Loucy (cell line): ENCODE results near the gene AKAP17A.
A peak's percentile ranks its signal among the peaks of the same experiment; 100 is the strongest.

Source experiments
- H2AFZ ChIP-seq: fragments of 200-600 bp; sonication (generic); 2 replicates; pipeline ENCODE4 v1.6.0; 2016; ENCODE audit warnings: antibody characterized with exemption, mild to moderate bottlenecking, low read length, moderate library complexity
- H3F3A ChIP-seq: fragments of 200-600 bp; 2 replicates; pipeline ENCODE4 v1.6.0; 2016; ENCODE audit warnings: antibody characterized with exemption, low read depth, mild to moderate bottlenecking
- H3K27me3 ChIP-seq: fragments of 200-600 bp; sonication (generic); 2 replicates; pipeline ENCODE4 v1.6.1; 2014; ENCODE audit warnings: low read length, mild to moderate bottlenecking; ENCODE audit not compliant: insufficient read depth, poor library complexity, severe bottlenecking
- H3K36me3 ChIP-seq: fragments of 200-600 bp; sonication (generic); 2 replicates; pipeline ENCODE4 v1.6.1; 2016; ENCODE audit warnings: low read length; ENCODE audit not compliant: insufficient read depth
- H3K4me1 ChIP-seq: fragments of 200-600 bp; sonication (generic); 2 replicates; pipeline ENCODE4 v1.5.1; 2014; ENCODE audit warnings: low read length, mild to moderate bottlenecking; ENCODE audit not compliant: insufficient read depth, poor library complexity, severe bottlenecking
- H3K4me2 ChIP-seq: fragments of 200-600 bp; sonication (generic); 2 replicates; pipeline ENCODE4 v1.6.0; 2014; ENCODE audit warnings: antibody characterized with exemption, low read length, low read depth, mild to moderate bottlenecking; ENCODE audit not compliant: poor library complexity, severe bottlenecking
- H3K4me3 ChIP-seq: fragments of 200-600 bp; sonication (generic); 2 replicates; pipeline ENCODE4 v1.5.1; 2014; ENCODE audit warnings: low read length, mild to moderate bottlenecking, mixed read lengths; ENCODE audit not compliant: poor library complexity, severe bottlenecking
- H3K79me2 ChIP-seq: fragments of 200-600 bp; sonication (generic); 2 replicates; pipeline ENCODE4 v1.6.1; 2014; ENCODE audit warnings: low read length; ENCODE audit not compliant: insufficient read depth
- H3K9ac ChIP-seq: fragments of 200-600 bp; sonication (generic); 2 replicates; pipeline ENCODE4 v1.6.0; 2014; ENCODE audit warnings: mild to moderate bottlenecking, low read depth, low read length, moderate library complexity; ENCODE audit not compliant: poor library complexity, severe bottlenecking
- H3K9me2 ChIP-seq: fragments of 200-600 bp; sonication (generic); replicated peaks from 2 replicates; pipeline ENCODE4 v1.6.1; 2016; ENCODE audit warnings: low read depth, low read length, mixed read lengths
- H3K9me3 ChIP-seq: fragments of 200-600 bp; sonication (generic); 2 replicates; pipeline ENCODE4 v1.6.1; 2014; ENCODE audit warnings: mild to moderate bottlenecking, antibody characterized with exemption, low read length, low read depth; ENCODE audit not compliant: insufficient read depth
- H4K20me1 ChIP-seq: fragments of 200-600 bp; sonication (generic); 2 replicates; pipeline ENCODE4 v1.6.0; 2014; ENCODE audit warnings: antibody characterized with exemption, low read length, mild to moderate bottlenecking; ENCODE audit not compliant: insufficient read depth, poor library complexity, severe bottlenecking
- EZH2phosphoT487 ChIP-seq: fragments of 200-600 bp; IDR thresholded peaks from 2 replicates; pipeline ENCODE4 v1.6.1; 2018; ENCODE audit warnings: antibody characterized with exemption, mild to moderate bottlenecking, moderate library complexity, borderline replicate concordance
- TF ChIP-seq, protein P1 (sequence below): fragments of 200-600 bp; sonication (generic); conservative IDR thresholded peaks from 2 replicates; pipeline ENCODE4 v1.5.1; 2014; ENCODE audit warnings: mild to moderate bottlenecking, antibody characterized with exemption, low read length

Gene AKAP17A, protein sequence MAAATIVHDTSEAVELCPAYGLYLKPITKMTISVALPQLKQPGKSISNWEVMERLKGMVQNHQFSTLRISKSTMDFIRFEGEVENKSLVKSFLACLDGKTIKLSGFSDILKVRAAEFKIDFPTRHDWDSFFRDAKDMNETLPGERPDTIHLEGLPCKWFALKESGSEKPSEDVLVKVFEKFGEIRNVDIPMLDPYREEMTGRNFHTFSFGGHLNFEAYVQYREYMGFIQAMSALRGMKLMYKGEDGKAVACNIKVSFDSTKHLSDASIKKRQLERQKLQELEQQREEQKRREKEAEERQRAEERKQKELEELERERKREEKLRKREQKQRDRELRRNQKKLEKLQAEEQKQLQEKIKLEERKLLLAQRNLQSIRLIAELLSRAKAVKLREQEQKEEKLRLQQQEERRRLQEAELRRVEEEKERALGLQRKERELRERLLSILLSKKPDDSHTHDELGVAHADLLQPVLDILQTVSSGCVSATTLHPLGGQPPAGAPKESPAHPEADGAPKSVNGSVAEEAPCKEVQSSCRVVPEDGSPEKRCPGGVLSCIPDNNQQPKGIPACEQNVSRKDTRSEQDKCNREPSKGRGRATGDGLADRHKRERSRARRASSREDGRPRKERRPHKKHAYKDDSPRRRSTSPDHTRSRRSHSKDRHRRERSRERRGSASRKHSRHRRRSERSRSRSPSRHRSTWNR

GRCh38 chrX:1591102-1591862, at the start of gene AKAP17A:
AKAP17A (plus strand) TSS chrX:1591604; CDS start chrX:1593463, 1,859 bp downstream.
- no peak for TF ChIP-seq EZH2phosphoT487
- TF ChIP-seq, protein P1, sequence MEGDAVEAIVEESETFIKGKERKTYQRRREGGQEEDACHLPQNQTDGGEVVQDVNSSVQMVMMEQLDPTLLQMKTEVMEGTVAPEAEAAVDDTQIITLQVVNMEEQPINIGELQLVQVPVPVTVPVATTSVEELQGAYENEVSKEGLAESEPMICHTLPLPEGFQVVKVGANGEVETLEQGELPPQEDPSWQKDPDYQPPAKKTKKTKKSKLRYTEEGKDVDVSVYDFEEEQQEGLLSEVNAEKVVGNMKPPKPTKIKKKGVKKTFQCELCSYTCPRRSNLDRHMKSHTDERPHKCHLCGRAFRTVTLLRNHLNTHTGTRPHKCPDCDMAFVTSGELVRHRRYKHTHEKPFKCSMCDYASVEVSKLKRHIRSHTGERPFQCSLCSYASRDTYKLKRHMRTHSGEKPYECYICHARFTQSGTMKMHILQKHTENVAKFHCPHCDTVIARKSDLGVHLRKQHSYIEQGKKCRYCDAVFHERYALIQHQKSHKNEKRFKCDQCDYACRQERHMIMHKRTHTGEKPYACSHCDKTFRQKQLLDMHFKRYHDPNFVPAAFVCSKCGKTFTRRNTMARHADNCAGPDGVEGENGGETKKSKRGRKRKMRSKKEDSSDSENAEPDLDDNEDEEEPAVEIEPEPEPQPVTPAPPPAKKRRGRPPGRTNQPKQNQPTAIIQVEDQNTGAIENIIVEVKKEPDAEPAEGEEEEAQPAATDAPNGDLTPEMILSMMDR: no peak
- Histone ChIP-seq H3K9ac (peak within 1 kb of the TSS; percentile 77), H3K27me3 (no peaks in the 10 kb centered on the region), H4K20me1 (peaks cover 25% of the 10 kb centered on the region), H3F3A (no peaks in the 10 kb centered on the region), H2AFZ (no peak within 1 kb of the TSS), H3K36me3 (peaks cover 24% of the 10 kb centered on the region; the same call in 1 of the 2 replicates), H3K79me2 (peaks cover 43% of the 10 kb centered on the region), H3K9me2 (no peaks in the 10 kb centered on the region), H3K4me1 (no peaks in the 10 kb centered on the region), H3K9me3 (no peaks in the 10 kb centered on the region), H3K4me2 (peak within 1 kb of the TSS; percentile 77), H3K4me3 (peak within 1 kb of the TSS; percentile 84)

DNA sequence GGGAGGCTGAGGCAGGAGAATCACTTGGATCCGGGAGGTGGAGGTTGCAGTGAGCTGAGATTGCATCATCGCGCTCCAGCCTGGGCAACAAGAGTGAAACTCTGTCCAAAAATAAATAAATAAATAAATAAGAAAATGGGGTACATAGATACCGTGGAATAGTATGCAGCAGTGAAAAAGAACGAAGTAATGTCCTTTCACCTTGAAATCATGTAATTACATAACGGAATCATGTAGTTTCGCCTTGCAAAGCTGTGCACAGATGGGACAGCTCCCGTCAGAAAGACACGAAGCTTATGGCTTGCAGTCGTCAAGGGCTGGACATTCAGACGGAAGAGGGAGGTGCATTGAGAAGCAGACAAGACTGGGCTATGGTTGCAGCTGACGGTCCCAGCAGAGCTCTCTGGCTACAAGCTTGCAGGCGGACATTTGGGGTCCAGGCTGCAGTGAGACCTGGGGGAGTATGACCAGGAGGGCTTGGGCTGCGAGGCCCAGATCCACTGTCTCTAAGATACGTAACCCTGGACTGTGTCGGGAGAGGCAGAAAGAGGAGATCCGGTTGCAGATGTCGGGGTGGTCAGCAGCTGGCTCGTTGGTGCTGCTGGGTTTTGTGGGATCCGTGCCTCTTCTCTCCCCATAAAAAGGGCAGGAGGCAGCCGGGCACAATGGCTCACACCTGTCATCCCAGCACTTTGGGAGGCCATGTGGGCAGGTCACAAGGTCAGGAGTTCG, 48.2 kb upstream of the AKAP17A start:
- H3K9ac ChIP-seq: no peak overlapping the region
- H3F3A ChIP-seq: no peaks in the 10 kb centered on the region
- no peaks in the 10 kb centered on the region for H3K9me2 ChIP-seq
- H3K4me1 ChIP-seq: no peaks in the 10 kb centered on the region
- no peak for TF ChIP-seq EZH2phosphoT487
- TF ChIP-seq, protein P1: no peak
- no peak overlapping the region for H3K4me2 ChIP-seq
- H3K9me3 ChIP-seq: no peaks in the 10 kb centered on the region
- H3K79me2 ChIP-seq: no peaks in the 10 kb centered on the region
- no peaks in the 10 kb centered on the region for H3K36me3 ChIP-seq
- H3K27me3 ChIP-seq: no peaks in the 10 kb centered on the region
- no peak overlapping the region for H3K4me3 ChIP-seq
- no peak overlapping the region for H2AFZ ChIP-seq
- H4K20me1 ChIP-seq: no peaks in the 10 kb centered on the region

DNA sequence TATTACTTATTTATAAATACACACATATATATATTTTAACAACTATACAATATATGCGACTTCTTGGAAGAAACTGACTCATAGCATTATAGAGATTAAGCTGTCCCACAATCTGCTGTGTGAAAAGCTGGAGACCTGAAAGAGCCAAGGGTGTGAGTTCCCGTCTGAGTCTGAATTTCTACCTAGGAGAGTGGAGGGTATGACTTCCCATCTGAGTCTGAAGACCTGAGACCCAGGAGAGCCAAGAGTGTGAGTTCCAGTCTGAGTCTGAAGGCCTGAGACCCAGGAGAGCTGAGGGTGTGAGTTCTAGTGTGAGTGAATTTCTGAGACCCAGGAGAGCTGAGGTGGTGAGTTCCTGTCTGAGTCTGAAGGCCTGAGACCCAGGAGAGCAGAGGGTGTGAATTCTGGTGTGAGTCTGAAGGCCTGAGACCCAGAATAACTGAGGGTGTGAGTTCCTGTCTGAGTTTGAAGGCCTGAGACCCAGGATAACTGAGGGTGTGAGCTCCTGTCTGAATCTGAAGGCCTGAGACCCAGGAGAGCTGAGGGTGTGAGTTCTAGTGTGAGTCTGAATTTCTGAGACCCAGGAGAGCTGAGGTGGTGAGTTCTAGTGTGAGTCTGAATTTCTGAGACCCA, 45.5 kb upstream of the AKAP17A start:
- no peak for TF ChIP-seq EZH2phosphoT487
- TF ChIP-seq, protein P1: no peak
- Histone ChIP-seq H3K4me1 (no peaks in the 10 kb centered on the region), H3K9me2 (no peaks in the 10 kb centered on the region), H3K36me3 (no peaks in the 10 kb centered on the region), H3K79me2 (no peaks in the 10 kb centered on the region), H3K4me2 (no peak overlapping the region), H3K9me3 (no peaks in the 10 kb centered on the region), H4K20me1 (no peaks in the 10 kb centered on the region), H3K27me3 (no peaks in the 10 kb centered on the region), H3K9ac (no peak overlapping the region), H2AFZ (no peak overlapping the region), H3K4me3 (no peak overlapping the region), H3F3A (no peaks in the 10 kb centered on the region)
